ENCODE results near the gene BLOC1S3. TPM values are rescaled to one million over a fixed set of nuclear protein-coding genes. Genes with fewer than 3 reads are reported as not detected.
A peak's percentile ranks its signal among the peaks of the same experiment; 100 is the strongest.

Gene BLOC1S3
- total and polyA plus RNA-seq, 4 donors, result 2.3 to 15.1 (median 8.3) TPM

DNA sequence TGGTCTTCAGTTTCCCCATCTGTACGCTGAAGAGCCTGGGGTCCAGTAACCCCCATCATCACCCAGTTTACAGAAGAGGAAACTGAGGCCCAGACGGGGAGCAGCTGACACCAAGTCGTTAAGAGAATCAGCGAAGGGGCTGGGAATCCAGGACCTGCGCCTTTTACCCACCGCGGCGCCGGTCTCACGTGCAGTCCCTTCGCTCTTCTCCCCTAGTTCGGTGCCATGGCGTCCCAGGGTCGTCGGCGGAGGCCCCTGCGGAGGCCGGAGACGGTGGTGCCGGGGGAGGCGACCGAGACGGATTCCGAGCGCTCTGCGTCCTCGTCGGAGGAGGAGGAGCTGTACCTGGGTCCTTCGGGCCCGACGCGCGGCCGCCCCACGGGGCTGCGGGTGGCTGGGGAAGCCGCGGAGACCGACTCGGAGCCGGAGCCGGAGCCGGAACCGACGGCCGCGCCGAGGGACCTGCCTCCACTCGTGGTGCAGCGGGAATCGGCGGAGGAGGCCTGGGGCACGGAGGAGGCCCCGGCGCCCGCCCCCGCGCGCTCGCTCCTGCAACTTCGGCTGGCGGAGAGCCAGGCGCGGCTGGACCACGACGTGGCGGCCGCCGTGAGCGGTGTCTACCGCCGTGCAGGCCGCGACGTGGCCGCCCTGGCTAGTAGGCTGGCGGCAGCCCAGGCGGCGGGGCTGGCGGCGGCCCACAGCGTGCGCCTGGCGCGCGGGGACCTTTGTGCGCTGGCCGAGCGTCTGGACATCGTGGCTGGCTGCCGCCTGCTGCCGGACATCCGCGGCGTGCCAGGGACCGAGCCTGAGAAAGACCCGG lies 698 bp downstream of the BLOC1S3 start:
- Histone ChIP-seq H3K4me3 (ENCODE audit: low read depth, low read length) (peak overlapping the region; percentile 87), H3K27me3 (ENCODE audit: control insufficient read depth, insufficient read depth, low read length) (no peaks in the 10 kb centered on the region), H3K9me3 (ENCODE audit: control insufficient read depth, insufficient read depth, low read length) (no peaks in the 10 kb centered on the region), H3K4me1 (ENCODE audit: control insufficient read depth, insufficient read depth, low read length) (peaks cover 25% of the 10 kb centered on the region), H3K27ac (ENCODE audit: low read depth, low read length) (peak overlapping the region; percentile 92), H3K36me3 (ENCODE audit: control insufficient read depth, insufficient read depth, low read length) (peaks cover 12% of the 10 kb centered on the region)
- 1% methylated on average over 97 of the region's 97 CpGs for WGBS (ENCODE audit: insufficient coverage)
- peak in 1 of 6 donors; percentile 33 for DNase-seq (ENCODE audit: low read depth in 4 of 6, low spot score in 6 of 6)

DNA sequence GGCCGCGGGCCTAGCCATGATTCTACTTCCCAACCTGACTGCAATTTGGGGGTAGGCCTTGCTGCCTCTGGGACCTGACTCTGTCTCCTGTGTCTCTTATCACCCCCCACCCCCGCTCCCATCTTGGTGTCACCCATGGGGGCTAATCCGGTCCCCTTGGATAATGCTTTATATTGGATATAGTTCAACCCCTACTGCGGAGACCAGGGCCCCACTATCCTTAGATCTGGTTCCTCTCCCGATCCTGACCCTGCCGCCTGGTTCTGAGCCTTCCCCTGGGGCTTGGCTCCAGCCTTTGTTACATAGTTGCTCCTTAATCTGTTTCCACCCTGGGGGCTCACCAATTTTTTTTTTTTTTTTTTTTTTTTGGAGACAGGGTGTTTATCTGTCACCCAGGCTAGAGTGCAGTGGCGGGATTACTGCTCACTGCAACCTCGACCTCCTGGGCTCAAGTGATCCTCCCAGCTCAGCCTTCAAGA lies 1.3 kb downstream of the BLOC1S3 start:
- H3K27ac ChIP-seq (ENCODE audit: low read depth, low read length), result no peak overlapping the region
- 52% methylated on average over 5 of the region's 9 CpGs for WGBS (ENCODE audit: insufficient coverage)
- no peak for DNase-seq (ENCODE audit: low read depth in 4 of 6, low spot score in 6 of 6)

GRCh38 chr19:45180936-45181335 lies 2.4 kb downstream of the BLOC1S3 start:
- Histone ChIP-seq H3K9me3 (ENCODE audit: control insufficient read depth, insufficient read depth, low read length) (no peaks in the 10 kb centered on the region), H3K27me3 (ENCODE audit: control insufficient read depth, insufficient read depth, low read length) (no peaks in the 10 kb centered on the region), H3K27ac (ENCODE audit: low read depth, low read length) (no peak overlapping the region), H3K36me3 (ENCODE audit: control insufficient read depth, insufficient read depth, low read length) (peaks cover 12% of the 10 kb centered on the region), H3K4me3 (ENCODE audit: low read depth, low read length) (no peak overlapping the region), H3K4me1 (ENCODE audit: control insufficient read depth, insufficient read depth, low read length) (peaks cover 25% of the 10 kb centered on the region)
- no peak for DNase-seq (ENCODE audit: low read depth in 4 of 6, low spot score in 6 of 6)
- WGBS (ENCODE audit: insufficient coverage), result 88% methylated on average over 5 of the region's 7 CpGs

More for the DNA sequence above, 1.3 kb downstream of the BLOC1S3 start:
- Histone ChIP-seq H3K4me3 (ENCODE audit: low read depth, low read length) (peak overlapping the region; percentile 12), H3K4me1 (ENCODE audit: control insufficient read depth, insufficient read depth, low read length) (peaks cover 25% of the 10 kb centered on the region), H3K9me3 (ENCODE audit: control insufficient read depth, insufficient read depth, low read length) (no peaks in the 10 kb centered on the region), H3K36me3 (ENCODE audit: control insufficient read depth, insufficient read depth, low read length) (peaks cover 12% of the 10 kb centered on the region), H3K27me3 (ENCODE audit: control insufficient read depth, insufficient read depth, low read length) (no peaks in the 10 kb centered on the region)

DNA sequence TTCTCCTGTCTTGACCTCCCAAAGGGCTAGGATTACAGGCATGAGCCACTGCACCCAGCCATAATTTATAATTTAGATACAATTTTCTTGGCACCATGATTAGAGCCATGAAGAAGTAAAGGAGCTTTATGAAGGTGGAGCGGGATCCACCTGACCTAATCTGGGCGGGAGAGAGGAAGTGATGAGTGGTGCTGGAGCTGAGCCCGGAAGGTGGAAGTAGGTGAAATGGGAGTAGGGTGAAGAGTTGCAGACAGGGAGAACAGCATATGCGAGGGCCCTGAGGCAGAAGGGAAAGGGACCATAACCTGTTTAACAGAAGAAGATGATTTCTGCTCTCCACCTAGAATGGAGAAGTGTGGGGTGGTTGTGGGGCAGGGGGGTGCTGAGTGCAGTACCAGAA lies 4.2 kb downstream of the BLOC1S3 start:
- WGBS (ENCODE audit: insufficient coverage), result 92% methylated on average over 4 of the region's 4 CpGs
- H3K9me3 ChIP-seq (ENCODE audit: control insufficient read depth, insufficient read depth, low read length), result no peaks in the 10 kb centered on the region
- H3K27me3 ChIP-seq (ENCODE audit: control insufficient read depth, insufficient read depth, low read length), result no peaks in the 10 kb centered on the region
- H3K4me3 ChIP-seq (ENCODE audit: low read depth, low read length), result no peak overlapping the region
- peaks cover 18% of the 10 kb centered on the region for H3K4me1 ChIP-seq (ENCODE audit: control insufficient read depth, insufficient read depth, low read length)
- peaks cover 12% of the 10 kb centered on the region for H3K36me3 ChIP-seq (ENCODE audit: control insufficient read depth, insufficient read depth, low read length)
- DNase-seq (ENCODE audit: low read depth in 4 of 6, low spot score in 6 of 6), result no peak
- no peak overlapping the region for H3K27ac ChIP-seq (ENCODE audit: low read depth, low read length)

DNA sequence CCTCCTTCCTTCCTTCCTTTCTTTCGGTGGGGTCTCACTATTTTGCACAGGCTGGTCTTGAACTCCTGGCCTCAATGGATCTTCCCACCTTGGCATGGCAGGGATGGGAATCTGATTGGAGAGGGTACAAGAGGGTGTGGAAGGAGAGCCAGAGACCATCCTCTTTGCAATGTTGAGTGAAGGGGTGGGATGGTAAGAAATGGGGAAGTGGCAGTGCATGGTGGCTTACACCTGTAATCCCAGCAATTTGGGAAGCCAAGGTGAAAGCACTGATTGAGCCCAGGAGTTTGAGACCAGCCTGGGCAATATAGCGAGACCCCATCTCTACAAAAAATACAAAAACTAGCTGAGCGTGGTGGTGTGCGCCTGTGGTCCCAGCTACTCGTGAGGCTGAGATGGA lies 5.5 kb downstream of the BLOC1S3 start:
- 98% methylated on average over 4 of the region's 5 CpGs for WGBS (ENCODE audit: insufficient coverage)
- no peak overlapping the region for H3K4me3 ChIP-seq (ENCODE audit: low read depth, low read length)
- DNase-seq (ENCODE audit: low read depth in 4 of 6, low spot score in 6 of 6), result no peak
- no peaks in the 10 kb centered on the region for H3K27me3 ChIP-seq (ENCODE audit: control insufficient read depth, insufficient read depth, low read length)
- peaks cover 12% of the 10 kb centered on the region for H3K36me3 ChIP-seq (ENCODE audit: control insufficient read depth, insufficient read depth, low read length)
- H3K9me3 ChIP-seq (ENCODE audit: control insufficient read depth, insufficient read depth, low read length), result no peaks in the 10 kb centered on the region
- peaks cover 14% of the 10 kb centered on the region for H3K4me1 ChIP-seq (ENCODE audit: control insufficient read depth, insufficient read depth, low read length)
- H3K27ac ChIP-seq (ENCODE audit: low read depth, low read length), result no peak overlapping the region

- WGBS (ENCODE audit: insufficient coverage), result 85% methylated on average over 7 of the region's 12 CpGs
- H3K4me1 ChIP-seq (ENCODE audit: control insufficient read depth, insufficient read depth, low read length), result no peaks in the 10 kb centered on the region
- no peak overlapping the region for H3K4me3 ChIP-seq (ENCODE audit: low read depth, low read length)
- H3K36me3 ChIP-seq (ENCODE audit: control insufficient read depth, insufficient read depth, low read length), result no peaks in the 10 kb centered on the region
- H3K27ac ChIP-seq (ENCODE audit: low read depth, low read length), result no peak overlapping the region
- peak in 1 of 6 donors; percentile 30 for DNase-seq (ENCODE audit: low read depth in 4 of 6, low spot score in 6 of 6)
- no peaks in the 10 kb centered on the region for H3K27me3 ChIP-seq (ENCODE audit: control insufficient read depth, insufficient read depth, low read length)
- no peaks in the 10 kb centered on the region for H3K9me3 ChIP-seq (ENCODE audit: control insufficient read depth, insufficient read depth, low read length)
These were observed 8.1 kb downstream of the BLOC1S3 start for GRCh38 chr19:45186509-45187334.

DNA sequence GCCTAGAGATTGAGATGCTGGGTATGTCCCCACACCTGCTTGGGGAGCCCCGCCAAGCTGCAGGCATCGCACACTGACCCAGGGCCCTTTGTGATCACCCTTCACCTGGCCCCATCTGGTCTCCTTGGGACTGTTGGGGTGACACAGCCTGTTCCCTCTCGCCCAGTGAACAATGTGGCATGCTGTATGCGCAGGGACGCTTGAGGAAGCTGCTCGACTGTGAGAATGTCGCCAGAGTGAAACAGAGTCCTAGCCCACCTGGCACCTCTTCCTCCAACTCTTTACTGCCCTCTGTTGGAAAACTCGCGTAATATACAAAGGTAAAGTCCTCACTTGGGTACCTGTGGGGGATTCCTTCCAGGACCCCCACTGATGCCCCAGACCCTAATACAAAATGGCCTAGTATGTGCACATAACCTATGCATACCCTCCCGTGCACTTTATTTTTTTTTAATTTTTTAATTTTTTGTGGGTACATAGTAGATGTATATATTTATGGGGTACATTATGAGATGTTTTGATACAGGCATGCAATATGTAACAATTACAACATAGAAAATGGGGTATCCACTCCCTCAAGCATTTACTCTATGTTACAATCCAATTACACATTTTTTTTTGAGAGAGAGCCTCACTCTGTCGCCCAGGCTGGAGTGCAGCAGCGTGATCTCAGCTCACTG lies 9.0 kb downstream of the BLOC1S3 start:
- Histone ChIP-seq H3K4me3 (ENCODE audit: low read depth, low read length) (no peak overlapping the region), H3K4me1 (ENCODE audit: control insufficient read depth, insufficient read depth, low read length) (no peaks in the 10 kb centered on the region), H3K9me3 (ENCODE audit: control insufficient read depth, insufficient read depth, low read length) (no peaks in the 10 kb centered on the region), H3K36me3 (ENCODE audit: control insufficient read depth, insufficient read depth, low read length) (no peaks in the 10 kb centered on the region), H3K27ac (ENCODE audit: low read depth, low read length) (no peak overlapping the region), H3K27me3 (ENCODE audit: control insufficient read depth, insufficient read depth, low read length) (no peaks in the 10 kb centered on the region)
- DNase-seq (ENCODE audit: low read depth in 4 of 6, low spot score in 6 of 6), result peak in 2 of 6 donors; percentile 24 to 72
- 44% methylated on average over 9 of the region's 12 CpGs for WGBS (ENCODE audit: insufficient coverage)

DNA sequence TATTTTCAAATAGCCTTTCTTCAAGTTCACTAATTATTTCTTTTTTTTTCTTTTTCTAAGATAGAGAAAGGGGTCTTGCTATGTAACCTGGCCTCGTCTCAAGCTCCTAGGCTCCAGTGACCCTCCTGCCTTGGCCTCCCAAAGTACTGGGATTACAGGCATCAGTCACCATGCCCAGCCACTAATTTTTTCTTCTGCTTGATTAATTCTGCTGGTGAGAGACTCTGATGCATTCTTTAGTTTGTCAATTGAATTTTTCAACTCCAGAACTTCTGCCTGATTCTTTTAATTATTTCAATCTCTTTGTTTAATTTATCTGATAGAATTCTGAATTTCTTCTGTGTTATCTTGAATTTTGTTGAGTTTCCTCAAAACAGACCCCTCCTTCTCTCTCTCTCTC lies 11.4 kb downstream of the BLOC1S3 start:
- Histone ChIP-seq H3K27me3 (ENCODE audit: control insufficient read depth, insufficient read depth, low read length) (no peaks in the 10 kb centered on the region), H3K27ac (ENCODE audit: low read depth, low read length) (no peak overlapping the region), H3K4me3 (ENCODE audit: low read depth, low read length) (no peak overlapping the region), H3K4me1 (ENCODE audit: control insufficient read depth, insufficient read depth, low read length) (no peaks in the 10 kb centered on the region), H3K9me3 (ENCODE audit: control insufficient read depth, insufficient read depth, low read length) (no peaks in the 10 kb centered on the region), H3K36me3 (ENCODE audit: control insufficient read depth, insufficient read depth, low read length) (no peaks in the 10 kb centered on the region)
- DNase-seq (ENCODE audit: low read depth in 4 of 6, low spot score in 6 of 6), result no peak
- WGBS (ENCODE audit: insufficient coverage), result no CpG with 5 or more reads among the region's 1 CpG

DNA sequence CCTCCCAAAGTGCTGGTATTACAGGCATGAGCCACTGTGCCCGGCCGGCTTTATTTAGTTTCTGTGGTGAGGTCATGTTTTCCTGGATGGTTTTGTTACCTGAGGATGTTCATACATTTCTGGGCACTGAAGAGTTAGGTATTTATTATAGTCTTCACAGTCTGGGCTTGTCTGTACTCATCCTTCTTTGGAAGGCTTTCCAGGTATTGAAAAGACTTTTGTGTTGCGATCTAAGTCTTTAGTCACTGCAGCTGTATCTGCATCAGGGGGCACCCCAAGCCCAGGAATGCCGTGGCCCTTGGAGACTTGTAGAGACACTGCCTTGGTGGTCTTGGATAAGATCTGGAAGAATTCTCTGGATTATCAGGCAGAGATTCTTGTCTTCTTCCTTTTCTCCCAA lies 12.8 kb downstream of the BLOC1S3 start:
- H3K36me3 ChIP-seq (ENCODE audit: control insufficient read depth, insufficient read depth, low read length), result no peaks in the 10 kb centered on the region
- no peak overlapping the region for H3K4me3 ChIP-seq (ENCODE audit: low read depth, low read length)
- no peaks in the 10 kb centered on the region for H3K4me1 ChIP-seq (ENCODE audit: control insufficient read depth, insufficient read depth, low read length)
- no peak overlapping the region for H3K27ac ChIP-seq (ENCODE audit: low read depth, low read length)
- no peak for DNase-seq (ENCODE audit: low read depth in 4 of 6, low spot score in 6 of 6)
- H3K9me3 ChIP-seq (ENCODE audit: control insufficient read depth, insufficient read depth, low read length), result no peaks in the 10 kb centered on the region
- H3K27me3 ChIP-seq (ENCODE audit: control insufficient read depth, insufficient read depth, low read length), result no peaks in the 10 kb centered on the region
- WGBS (ENCODE audit: insufficient coverage), result 79% methylated on average over 2 of the region's 4 CpGs
